ENCODE measurements around the gene CHD8.
A peak's percentile ranks its signal among the peaks of the same experiment; 100 is the strongest.
"Not testable (repeated sequence)": the region's sequence is repeated elsewhere in the genome, so short reads cannot be mapped to it uniquely, and the experiment has no call there.

Gene CHD8, protein sequence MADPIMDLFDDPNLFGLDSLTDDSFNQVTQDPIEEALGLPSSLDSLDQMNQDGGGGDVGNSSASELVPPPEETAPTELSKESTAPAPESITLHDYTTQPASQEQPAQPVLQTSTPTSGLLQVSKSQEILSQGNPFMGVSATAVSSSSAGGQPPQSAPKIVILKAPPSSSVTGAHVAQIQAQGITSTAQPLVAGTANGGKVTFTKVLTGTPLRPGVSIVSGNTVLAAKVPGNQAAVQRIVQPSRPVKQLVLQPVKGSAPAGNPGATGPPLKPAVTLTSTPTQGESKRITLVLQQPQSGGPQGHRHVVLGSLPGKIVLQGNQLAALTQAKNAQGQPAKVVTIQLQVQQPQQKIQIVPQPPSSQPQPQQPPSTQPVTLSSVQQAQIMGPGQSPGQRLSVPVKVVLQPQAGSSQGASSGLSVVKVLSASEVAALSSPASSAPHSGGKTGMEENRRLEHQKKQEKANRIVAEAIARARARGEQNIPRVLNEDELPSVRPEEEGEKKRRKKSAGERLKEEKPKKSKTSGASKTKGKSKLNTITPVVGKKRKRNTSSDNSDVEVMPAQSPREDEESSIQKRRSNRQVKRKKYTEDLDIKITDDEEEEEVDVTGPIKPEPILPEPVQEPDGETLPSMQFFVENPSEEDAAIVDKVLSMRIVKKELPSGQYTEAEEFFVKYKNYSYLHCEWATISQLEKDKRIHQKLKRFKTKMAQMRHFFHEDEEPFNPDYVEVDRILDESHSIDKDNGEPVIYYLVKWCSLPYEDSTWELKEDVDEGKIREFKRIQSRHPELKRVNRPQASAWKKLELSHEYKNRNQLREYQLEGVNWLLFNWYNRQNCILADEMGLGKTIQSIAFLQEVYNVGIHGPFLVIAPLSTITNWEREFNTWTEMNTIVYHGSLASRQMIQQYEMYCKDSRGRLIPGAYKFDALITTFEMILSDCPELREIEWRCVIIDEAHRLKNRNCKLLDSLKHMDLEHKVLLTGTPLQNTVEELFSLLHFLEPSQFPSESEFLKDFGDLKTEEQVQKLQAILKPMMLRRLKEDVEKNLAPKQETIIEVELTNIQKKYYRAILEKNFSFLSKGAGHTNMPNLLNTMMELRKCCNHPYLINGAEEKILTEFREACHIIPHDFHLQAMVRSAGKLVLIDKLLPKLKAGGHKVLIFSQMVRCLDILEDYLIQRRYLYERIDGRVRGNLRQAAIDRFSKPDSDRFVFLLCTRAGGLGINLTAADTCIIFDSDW (N-terminal part only)

DNA sequence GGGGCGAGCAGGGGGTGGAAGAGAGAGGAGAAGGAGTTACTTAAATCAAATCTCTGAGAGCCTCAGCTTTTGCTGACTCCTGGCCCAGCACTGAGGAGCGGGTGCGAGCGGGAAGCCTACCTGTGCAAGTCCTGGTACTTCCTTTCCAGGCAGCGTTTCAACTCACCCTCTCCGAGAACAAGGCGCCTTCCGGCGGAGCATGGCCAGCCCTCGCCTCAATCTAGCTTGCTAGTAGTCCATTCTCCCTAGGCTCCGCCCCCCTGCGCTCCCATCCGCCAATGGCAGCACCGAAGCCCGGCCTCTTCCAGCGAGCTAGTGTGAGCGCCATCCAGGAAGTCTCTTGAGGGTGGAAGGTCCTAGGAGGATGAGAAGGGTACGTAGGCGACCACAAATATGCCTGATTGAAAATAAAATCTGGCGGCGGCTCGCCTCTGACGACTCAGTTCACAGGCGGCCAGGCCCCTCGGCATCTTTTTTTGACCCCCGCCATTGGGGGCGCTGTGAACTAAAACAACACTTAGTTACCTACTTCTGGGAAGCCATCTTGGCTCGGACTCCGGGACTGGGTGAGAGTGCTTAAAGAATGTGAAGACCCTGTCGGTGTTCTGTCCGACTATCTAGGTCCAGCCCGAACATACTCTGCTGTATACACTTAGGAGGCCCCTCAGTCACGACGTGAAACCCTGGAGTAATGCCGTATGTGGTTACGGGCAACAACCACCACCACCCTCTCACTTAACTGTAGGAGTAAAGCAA lies at the start of gene CHD8:
CHD8 (minus strand) TSS at position 212 of the 756 bp plus-strand sequence. CDS start 24,480 bp downstream, outside the sequence.
- DNase-seq (ENCODE audit: low read depth): peak; percentile 98

DNA sequence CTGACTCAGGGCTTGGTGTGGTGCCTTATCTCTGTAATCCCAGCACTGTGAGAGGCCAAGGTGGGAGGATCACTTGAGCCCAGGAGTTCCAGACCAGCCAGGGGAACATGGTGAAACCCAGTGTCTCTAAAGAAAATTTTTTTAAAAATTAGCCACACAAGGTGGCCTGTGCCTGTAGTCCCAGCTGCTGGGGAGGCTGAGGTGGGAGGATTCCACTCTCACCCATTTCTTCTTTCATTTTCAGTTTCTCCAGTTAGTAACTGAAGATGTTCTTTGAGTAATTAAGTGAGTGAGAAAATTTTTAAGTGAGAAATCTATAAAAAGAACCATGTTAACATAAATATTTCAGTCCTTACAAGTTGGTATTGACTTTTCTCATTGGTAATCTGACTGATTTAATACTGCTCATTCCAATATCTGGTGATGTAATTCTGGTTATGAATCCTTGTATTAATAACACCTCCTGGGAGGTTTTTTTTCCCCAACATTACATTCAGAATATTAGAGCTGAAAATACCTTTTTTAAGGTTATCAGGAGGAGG lies 49.2 kb upstream of the CHD8 start:
- no peak for DNase-seq (ENCODE audit: low read depth)

DNA sequence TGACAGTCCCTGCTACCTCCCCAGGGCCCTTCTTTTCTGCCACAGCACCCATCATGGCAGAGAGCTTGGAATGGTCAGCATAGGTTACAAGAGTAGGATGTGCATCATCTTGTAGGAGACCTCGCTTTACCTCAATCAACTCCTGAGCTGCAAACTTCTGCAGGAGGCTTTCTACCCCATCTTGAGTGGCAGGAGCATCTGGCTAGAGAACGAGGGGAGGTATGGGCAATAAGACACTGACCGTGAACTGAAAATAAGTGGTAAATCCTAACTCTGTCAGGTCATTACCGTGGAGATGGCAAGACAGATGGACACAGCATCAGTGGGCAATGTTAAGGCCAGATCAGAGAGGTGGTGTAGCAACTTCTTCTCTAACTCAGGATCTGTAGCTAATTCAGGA lies 47.5 kb upstream of the CHD8 start:
- DNase-seq (ENCODE audit: low read depth): no peak

DNA sequence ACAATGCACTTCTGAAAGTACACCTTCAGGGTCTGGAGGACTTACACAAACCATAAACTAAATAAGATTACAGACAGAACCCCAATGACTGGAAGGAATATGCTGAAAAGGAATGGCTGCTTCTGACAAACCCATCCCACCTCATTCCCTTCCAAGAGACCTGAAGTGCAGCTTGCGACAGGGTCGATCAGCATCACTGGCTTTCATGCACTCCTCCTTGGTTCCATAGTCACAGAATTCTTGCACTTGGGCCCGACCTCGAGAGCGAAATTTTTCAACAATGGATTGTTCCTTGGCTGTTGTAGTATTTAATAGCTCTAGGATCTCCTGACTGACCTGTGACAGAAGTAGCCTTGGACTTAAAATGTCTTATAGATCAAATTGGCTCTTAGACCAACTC lies 45.6 kb upstream of the CHD8 start:
- DNase-seq (ENCODE audit: low read depth): no peak

DNA sequence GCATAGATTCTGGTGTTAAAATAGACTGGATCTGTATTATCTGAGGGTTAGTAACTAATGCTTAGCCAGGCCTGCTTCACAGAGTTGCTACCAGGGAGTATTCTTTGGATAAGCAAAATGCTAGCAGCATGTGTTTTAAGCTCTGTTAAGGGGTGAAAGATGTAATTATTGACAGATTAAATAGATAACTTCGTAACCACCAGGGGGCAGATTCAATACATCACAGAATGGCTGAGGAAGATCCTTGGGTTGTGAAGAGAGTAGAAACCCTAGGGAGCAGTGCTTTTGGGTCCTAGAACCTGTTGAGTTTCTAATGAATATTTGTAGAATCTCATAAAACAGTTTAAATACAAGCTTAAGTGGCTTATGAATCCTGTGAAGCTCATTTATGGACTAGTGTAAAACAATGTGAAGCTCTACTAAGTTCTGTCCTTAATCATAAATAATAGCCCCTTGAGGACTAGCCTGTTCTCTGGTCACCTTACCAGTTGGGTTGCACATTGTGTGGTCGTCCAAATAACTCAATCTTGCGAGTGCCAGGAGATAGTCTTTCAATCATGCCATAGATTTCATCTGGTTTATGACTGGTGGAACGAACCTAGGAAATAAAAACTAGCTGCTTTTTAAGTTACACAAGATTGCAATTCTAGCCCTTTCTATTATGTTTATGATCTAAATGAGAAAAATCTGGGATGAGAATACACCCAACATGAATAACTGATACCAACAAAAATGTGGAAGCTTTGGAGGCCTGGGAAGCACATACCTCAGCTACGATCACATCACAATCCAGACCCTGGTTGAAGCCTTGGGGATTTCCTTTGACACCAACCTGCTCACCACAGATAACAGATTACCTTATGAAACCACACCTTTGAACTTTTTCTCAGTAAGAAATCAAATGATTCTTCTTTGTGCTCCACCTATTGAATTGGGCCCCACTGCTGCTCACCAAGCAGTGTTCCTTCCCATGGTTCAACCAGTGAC lies 42.9 kb upstream of the CHD8 start:
- DNase-seq (ENCODE audit: low read depth): no peak

DNA sequence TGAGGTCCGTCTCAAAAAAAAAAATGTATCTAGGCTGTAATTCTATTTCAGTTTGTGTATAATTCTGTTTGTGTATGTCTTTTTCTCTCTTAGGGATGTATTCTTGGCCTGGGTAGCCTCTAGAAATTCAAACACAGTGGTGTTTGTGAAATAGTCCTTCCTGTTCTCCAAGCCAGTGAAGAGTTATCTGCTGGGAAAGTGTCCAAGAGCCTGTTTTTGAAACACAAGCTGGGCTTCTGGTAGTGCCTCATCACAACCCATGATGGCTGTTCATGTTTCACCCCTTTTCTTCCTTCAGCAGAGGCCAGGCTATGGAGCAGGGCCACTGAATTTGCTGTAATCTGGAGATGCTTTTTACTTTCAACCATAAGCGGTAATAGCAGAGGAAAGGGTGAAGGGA lies 40.5 kb upstream of the CHD8 start:
- DNase-seq (ENCODE audit: low read depth): no peak

DNA sequence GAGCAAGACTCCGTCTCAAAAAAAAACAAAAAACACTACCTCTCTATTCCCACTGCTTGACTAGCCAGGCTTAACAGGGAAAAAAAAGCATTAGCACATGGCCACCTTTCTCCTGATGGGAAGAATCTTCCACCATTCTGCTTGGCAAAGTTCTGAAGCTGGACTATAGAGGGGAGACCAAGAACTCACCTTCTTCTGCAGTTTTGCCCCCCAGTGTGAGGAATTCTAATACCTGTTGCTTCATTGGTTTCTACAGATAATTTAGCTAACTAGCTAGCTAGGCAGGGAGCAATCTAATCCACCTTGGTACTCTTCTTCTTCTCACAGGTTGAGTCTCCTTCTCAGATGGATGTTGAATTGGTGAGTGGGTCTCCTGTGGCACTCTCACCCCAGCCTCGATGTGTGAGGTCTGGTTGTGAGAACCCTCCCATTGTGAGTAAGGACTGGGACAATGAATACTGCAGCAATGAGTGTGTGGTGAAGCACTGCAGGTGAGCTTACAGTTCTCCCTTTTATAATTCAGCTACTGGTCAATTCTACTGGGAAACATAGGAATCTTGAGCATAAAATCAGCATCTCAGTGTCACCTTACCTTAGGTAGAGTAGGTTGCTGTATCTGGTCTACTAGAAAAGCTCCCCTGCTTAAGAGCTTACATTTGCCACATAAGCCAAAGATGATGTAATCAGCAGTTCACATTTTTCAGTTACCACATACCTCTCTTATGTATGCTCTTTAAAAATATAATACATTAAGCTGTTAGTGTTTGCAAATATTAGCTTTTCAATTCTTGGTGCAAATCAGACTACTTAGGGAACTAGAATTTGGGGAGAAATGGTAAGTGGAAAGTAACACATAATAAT lies 39.2 kb upstream of the CHD8 start:
- no peak for DNase-seq (ENCODE audit: low read depth)

DNA sequence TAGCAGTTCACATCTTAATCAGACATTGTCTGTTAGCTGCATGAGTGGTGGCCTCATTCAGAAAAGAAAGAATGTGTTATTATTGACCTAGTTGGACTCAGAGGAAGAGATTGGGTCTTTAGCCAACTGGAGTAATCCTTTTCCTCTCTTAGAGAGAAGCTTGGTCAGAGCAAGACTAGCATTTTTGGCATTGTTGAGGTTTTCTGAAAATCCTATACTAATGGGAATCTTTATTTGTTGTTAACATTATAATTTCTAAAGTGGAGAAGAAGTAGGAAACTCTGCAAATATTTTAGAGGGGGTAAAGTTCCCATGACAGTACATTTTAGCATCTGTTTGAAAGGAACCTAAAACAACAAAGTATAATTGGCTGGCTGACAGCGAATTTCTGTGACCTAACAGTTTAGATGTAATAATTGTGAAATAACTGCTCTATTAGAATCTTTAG lies 30.7 kb upstream of the CHD8 start:
- DNase-seq (ENCODE audit: low read depth): no peak

DNA sequence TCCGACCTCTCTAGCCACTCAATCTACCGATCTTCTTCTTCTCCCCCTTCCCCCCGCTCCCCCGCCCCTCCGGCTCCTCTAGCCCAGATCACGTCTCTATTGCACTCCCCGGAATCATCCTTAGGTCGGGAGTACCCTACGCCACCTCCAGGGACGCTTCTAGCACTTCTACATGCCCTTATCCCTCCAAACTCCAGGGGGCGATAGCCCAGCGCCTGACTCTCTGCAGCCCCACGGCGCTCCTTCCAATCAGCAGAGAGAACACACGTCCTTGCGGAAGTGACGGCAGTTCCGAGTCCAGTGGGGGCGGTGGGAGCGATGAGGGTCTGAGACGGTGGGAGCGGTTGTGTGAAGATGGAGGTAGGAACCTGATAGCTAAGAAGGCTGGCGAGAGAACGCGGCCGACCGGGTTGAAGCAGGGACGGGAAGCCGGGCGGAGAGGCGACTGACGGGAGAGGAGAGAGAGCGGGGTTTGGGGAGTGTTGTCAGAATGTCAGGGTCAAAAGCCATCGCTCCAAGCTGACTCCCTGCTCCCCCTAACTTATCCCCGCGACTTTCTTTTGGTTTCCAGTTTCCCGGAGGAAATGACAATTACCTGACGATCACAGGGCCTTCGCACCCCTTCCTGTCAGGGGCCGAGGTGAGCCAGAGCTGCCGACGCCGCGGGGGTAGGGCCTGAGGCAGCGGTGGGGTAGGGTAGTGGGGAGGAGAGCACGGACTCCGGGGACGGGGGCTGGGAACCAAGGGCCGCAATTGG lies 21.2 kb upstream of the CHD8 start, which contains the start of the genes RAB2B and TOX4:
RAB2B (minus strand) TSS at position 35 of the 757 bp plus-strand sequence. CDS start 87 bp downstream, outside the sequence.
TOX4 (plus strand) TSS at position 271 of the 757 bp plus-strand sequence; CDS start at position 355, 84 bp downstream.
- peak; percentile 90 for DNase-seq (ENCODE audit: low read depth)

DNA sequence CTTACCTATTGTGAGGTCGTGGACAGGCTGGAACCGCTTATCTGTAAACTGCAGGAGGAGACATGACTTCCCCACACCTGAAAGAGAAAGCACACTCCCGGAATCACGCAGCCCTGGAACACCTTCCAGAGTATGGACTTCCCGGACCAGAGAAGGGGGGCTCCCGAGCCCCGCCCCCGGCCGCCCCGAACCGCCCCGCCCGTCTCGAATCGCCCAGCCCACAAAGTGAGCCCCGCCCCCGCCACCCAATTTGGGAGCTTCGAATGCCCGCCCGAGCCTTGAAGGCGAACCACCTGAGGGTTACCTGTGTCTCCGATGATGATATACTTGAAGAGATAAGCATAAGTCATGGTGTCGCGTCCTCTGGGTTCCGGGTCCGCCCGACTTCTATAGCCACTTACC lies 20.6 kb upstream of the CHD8 start:
- DNase-seq (ENCODE audit: low read depth): peak; percentile 74

DNA sequence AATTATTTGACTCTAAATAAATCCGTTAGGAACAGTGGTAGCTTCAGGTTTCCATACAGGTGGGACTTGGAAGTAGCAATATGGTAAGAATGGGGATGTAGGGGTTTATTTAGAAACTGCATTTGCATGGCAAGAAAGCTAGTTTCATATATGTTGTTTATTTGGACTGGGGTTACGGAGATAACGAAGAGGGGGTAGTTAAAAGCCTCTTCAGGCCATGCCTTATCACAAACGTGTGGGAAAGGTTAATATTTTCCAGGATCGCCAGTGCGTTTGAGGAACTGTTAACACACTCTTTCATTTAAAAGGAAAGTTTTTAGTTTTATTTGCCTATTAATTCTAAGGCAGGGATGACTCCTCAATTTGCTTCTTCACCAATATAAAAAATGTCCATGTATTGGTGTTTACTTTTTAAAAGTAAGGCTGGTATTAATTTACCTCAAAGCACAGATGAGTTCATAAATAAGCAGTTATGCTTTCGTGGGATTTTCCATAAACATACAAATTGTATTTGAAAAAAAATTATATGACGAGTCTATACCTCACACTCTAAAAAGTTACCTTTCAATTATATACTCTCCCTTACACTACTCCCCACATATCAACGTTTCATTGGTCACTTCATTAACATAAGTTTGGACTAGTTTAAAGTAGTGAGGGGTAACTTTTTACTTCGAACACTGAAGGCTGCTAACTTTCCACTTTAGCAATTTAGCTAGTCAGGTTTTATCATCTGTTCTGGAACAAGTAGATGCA lies 20.0 kb upstream of the CHD8 start:
- no peak for DNase-seq (ENCODE audit: low read depth)

DNA sequence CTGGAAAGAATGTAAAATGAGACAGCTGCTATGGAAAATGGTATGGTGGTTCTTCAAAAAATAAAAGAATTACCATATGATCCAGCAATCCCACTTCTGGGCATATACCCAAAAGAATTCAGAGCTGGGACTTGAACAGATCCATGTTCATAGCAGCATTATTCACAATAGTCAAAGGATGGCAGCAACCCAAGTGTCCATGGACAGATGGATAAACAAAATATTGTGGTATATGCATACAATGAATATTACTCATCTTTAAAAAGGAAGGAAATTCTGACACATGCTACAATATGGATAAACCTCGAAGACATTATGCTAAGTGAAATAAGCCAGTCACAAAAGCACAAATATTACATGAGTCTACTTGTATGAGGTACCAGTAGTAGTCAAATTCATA lies 11.7 kb upstream of the CHD8 start:
- DNase-seq (ENCODE audit: low read depth): no peak

DNA sequence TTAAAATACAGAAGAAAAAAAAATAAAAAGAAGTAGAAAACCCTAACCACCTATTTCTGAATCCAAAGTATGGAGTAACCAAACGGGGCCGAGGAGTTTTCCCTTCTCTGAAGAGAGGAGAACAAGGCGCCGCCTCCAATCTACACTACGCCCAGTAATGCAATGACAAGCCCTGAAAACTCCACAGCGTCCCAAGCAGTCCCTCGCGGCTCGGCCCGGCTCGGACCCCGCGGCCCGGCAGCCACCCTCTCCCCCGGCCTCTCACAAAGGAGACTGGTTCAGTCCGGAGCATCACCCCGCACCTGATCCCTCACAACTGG lies 371 bp downstream of the CHD8 start:
- DNase-seq (ENCODE audit: low read depth): no peak

DNA sequence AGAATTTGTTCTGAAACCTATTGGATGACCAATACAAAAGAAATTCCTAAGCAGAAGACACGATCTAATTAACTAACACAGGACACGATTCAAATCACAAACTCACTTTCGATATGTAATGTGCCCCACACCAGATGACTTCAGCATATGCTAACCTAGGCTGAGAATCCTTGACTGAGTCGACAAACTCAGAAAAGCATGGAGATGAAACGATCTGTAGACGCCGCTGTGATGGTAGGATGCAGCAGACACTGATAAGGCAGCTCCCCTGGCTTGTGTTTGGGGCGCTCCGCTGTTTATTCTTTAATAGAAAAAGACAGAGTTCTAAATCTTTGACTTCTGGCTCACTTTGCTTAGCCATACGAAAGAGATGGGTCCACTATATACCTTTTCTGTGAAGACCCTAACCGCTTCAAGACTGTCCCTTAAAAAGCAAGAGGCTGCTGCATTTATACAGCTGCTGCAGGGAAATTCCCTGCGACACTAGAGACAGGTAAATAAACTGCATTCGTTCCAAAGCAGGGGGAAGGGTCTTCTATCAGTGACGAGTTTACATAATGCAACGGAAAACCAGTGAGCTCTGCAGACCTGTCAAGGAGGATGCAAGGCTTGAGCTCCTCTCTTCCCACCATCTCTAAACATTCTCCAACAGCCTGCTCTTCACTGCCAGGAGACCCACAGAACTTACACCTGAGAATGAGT lies 929 bp downstream of the CHD8 start:
- no peak for DNase-seq (ENCODE audit: low read depth)

DNA sequence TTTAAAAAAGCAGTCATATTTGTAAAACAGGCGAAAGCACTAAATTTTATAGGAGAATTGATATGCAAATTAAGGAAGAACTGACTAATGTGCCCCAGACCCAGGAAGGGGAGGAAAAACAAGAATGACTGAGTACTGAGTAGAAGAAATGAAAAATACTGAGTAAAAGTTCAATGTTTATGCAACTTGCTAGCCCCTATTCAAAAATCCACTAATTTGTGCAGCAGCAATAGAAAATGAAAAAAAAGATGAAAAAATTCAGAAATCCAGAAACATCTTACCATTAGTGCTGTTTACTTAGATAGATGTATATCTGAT lies 6.1 kb downstream of the CHD8 start:
- DNase-seq (ENCODE audit: low read depth): no peak

DNA sequence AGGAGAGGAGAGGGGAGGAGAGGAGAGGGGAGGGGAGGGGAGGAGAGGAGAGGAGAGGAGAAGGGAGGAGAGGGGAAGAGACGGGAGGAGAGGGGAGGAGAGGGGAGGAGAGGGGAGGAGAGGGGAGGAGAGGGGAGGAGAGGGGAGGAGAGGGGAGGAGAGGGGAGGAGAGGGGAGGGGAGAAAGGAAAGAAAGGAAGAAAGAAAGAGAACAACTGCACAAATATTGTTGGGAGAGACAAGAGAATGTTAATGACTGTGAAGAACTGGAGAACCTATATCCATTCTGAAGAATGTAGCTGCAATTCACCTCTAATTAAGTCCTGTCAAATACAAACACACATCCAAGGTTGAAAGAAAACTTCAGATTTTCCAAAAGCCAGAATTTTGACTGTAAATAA lies 13.3 kb downstream of the CHD8 start:
- DNase-seq (ENCODE audit: low read depth): not testable (repeated sequence)

DNA sequence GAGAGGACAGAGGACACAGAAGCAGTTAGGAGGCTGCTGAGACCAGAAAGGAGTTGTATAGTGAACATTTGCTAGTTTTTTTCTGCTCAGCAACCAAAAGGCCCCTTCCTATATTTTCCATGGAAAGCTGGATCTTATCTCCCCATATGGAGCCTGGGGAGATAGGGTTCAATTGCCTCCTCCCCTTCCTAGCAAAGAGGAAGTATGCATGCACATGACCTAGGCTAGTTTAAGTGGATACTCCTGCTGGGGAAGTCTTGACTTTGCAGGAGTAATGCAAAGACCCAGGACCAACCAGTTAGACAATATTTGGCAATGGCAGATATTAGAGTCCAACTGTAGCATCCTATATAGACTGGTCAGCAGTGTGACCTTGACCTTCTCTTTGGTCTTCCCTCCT lies 15.1 kb downstream of the CHD8 start:
- no peak for DNase-seq (ENCODE audit: low read depth)
